Measurements from ENCODE around the gene ITK.
"Not testable (repeated sequence)": the region's sequence is repeated elsewhere in the genome, so short reads cannot be mapped to it uniquely, and the experiment has no call there.

Gene ITK

DNA sequence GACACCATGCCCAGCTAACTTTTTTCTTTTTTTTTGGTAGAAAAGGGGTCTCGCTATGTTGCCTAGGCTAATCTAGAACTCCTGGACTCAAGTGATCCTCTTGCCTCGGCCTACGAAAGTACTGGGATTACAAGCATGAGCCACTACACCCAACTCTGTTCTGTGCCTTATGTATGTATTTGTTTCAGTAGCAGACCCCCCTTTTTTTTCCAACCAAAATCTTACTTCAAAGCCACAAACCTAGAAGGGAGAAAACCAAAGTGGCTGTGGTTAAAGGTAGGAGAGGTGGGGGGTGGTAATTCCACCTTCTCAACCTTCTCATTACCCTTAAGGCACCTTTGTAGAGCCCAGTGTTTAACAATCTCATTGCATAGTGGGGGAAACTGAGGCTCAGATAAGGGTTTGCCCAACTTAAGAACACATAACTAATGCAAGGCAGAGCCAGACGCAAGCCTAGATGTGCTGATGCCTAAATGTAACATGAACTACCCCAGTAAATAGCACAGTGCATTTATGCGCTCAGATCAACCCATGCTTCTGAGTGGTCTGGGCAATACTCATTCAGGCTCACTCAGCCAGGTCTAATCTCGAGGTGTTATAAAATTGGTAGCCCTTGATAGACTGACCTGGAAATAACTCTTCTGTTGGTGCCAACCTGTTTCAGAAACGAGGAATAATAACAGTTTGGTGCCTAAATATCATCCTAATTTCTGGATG lies 33.0 kb downstream of the ITK start:
- no peak for DNase-seq

- no peak for DNase-seq
Observed at GRCh38 chr5:157214415-157214814, 33.8 kb downstream of the ITK start.

- DNase-seq = no peak
Observed at GRCh38 chr5:157214861-157215513, 34.3 kb downstream of the ITK start.

GRCh38 chr5:157215514-157216167 lies 35.0 kb downstream of the ITK start:
- DNase-seq = no peak

- DNase-seq = no peak
Observed at GRCh38 chr5:157216391-157217142, 35.9 kb downstream of the ITK start.

DNA sequence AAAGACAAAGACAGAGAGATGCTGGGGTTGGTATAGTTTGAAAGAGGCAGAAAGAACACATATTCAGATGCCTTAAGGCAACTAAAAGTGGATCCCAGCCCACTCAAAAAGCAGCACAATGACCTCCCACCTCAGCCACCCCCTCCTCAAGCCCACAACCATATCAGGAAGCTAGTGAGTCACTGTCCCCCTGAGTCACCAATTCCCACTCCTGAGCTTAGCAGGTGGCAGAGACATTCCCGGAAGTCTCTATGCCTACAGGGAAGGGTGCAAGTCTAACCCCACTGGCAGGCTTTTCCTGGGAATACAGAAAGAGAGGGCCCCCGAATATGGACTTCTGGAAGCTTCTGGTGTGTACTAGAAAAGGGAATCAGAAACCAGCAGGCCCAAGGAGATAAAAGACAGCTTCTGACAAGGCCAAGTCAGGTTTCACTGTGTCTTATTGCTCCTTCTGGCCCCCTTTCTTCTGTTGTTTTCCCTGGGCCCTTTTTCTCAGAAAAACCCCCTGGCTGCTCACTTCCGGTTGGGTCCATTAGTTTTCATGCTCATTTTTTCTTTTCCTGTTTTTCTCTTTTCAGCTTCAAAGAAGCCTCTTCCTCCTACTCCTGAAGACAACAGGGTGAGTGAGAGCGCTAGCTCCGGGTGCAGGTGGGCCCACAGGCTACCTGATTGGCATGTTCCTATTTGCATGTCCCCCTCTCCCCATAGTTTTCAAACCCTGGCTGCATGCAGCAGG lies 36.8 kb downstream of the ITK start:
- peak; percentile 53 to 86 for DNase-seq

DNA sequence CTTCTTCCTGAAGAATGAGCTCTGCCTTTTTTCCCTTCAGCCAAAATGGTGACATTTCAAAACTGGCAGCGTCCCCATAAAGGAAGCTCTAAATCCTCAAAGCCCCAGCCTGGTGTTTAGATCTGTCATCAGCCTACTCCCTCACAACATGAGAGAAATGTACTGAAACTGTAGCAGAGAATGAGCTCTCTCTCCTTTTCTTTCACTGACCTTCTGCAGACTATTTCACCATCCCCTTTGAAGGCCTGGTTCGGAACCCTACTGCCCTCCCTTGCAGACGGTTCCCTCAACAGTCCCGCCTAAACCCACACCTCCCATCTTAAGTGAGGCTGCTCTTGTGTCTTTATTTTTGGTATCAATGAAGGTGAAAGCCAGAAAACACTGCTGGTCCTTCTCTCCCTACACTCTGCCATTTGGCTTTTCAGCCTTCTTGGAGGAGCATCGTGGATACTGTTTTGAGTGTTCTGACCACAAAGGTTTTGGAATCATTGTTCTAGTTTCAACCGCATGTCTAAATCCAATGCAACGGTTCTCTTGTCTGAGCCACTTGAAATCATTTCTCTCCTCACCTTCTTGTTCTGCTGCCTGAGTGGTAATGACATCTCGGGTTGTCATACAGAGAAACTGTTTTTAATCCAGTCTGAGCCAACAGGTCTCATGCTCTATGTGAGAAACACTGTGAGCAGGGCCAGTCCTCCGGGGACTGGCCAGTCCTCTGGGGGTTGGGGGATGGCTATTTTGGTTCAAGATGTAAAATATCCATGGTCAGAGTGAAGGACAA lies 39.0 kb downstream of the ITK start:
- no peak for DNase-seq

- DNase-seq = no peak
Observed at GRCh38 chr5:157221959-157222358, 41.3 kb downstream of the ITK start.

GRCh38 chr5:157222506-157223230 lies 42.0 kb downstream of the ITK start:
- peak; percentile 49 to 88 for DNase-seq

GRCh38 chr5:157225469-157226422 lies 45.1 kb downstream of the ITK start:
- no peak for DNase-seq

- DNase-seq = no peak
Observed at GRCh38 chr5:157230610-157231009, 50.0 kb downstream of the ITK start.

- no peak for DNase-seq
Observed at GRCh38 chr5:157232706-157233105, 52.1 kb downstream of the ITK start.

DNA sequence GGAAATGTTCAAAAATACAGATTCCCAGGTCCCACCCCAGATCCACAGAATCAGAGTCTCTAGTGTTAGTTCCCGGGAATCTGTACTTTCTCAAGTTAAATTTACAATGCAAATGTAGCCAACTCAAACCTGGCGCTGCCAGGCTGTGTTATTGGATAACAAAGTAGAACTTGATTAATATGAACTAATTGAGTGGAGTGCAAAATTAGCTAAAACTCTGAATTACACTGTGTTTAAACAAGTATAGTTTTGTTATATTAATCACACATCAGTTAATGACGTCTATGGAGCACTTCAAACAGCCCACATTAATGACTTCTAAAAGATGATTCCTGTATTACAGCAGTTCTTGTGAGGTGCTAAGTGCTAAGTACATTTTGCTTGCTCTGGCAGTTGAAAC lies 52.9 kb downstream of the ITK start:
- no peak for DNase-seq

DNA sequence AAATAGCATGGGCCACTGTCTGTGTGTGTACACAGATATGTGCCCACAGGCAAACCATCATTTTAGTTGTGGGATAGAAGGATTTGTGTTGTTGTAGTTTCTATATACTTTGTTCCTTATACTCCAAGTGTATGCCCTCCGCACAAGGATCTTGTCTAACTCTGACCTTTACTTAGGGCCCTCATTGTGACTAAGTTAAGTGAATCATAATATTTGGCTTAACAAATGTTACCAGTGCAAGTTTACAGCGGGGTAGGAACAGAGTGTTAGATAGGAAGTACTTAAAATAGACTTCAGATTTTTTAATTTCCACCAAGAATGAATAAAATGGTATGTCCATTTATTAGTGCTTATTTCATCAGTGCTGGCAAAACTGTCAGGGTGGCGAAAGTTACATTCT lies 55.8 kb downstream of the ITK start:
- no peak for DNase-seq

DNA sequence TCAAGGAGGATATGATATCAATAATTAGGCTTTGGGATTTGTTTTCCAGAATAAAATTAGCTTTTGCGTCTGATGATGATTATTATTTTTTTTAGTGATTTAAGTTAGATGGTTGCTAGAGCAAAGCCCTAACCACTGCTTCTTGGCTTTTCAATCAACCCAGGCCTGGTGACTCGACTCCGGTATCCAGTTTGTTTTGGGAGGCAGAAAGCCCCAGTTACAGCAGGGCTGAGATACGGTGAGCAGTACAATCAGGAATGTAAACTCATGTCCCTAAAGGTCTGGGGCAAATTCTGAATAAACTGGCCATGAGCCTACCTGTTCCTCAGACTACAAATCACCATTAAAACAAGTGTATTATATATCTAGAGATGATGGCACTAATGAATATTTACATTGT lies 60.8 kb downstream of the ITK start:
- no peak for DNase-seq

DNA sequence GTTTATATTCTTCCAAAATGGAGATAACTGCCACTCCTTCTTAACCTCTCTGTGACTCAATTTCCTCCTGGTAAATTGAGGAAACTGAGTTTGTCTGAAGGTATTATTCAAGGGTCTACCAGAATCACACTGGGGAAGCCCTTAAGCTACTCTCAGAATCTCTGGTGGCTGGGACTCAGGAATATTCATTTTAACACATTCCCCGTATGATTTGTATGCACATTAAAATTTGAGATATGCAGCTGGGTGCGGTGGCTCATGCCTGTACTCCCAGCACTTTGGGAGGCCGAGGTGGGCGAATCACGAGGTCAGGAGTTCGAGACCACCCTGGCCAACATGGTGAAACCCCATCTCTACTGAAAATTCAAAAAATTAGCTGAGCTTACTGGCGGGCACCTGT lies 64.1 kb downstream of the ITK start:
- not testable (repeated sequence) for DNase-seq

DNA sequence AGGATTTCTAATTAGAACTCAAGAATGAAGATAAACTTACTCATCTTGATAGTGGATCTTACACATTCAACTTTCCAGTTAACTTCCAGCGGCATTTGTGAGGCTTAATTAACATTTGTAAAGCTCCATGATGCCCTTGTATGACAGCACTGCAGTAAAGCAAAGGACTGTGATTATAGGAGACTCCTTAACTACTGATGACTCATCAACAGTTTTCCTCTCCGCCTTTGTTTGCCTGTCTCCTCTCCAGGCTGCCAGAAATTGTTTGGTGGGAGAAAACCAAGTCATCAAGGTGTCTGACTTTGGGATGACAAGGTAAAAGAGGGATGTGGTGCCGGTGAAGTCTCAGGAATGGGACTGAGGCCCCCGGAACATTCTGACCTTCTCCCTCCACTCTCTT lies 64.8 kb downstream of the ITK start:
- no peak for DNase-seq

DNA sequence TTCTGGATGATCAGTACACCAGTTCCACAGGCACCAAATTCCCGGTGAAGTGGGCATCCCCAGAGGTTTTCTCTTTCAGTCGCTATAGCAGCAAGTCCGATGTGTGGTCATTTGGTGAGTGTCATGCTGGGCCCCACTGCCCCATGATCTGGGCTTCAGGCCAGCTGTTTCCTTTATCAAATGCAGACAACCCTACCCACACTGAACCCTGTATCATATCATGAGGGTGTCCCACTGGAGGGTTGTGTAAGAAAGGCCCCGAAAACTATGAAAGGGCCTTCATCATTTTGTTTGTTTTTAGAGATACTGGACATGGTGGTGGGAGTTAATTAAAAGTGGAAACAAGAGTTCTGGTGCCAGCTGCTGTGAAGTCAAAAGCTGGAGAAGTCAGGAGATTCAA lies 65.2 kb downstream of the ITK start:
- DNase-seq = no peak

DNA sequence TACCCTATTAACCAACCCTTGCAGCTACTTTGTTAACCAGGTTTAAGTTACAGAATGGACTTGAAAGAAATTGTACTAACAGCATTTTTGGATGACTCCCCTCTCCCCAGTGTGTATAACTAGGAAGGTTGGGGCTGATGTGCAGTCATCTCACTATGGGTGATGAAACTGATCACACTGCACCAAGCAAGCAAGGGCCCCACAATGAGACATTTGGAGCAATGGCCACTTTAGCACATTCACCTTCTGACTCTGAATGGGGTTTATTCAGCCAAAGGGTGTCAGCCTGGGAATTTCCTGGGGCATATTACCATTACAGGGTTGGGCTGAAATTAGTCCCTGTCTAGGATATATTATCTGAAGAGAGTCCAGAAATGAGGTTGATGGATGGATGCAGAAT lies 66.6 kb downstream of the ITK start:
- DNase-seq = no peak

Measured in stimulated activated CD4-positive, alpha-beta T cell treated with anti-CD3 and anti-CD28 coated beads, Interleukin-4, amount 100 ng/mL, for 4 hours (primary cell).